ENCODE data around the gene OSBPL8.

GRCh38 chr12:76413121-76413520 is 146.4 kb downstream of the OSBPL8 start:
- TF ChIP-seq, protein P1, sequence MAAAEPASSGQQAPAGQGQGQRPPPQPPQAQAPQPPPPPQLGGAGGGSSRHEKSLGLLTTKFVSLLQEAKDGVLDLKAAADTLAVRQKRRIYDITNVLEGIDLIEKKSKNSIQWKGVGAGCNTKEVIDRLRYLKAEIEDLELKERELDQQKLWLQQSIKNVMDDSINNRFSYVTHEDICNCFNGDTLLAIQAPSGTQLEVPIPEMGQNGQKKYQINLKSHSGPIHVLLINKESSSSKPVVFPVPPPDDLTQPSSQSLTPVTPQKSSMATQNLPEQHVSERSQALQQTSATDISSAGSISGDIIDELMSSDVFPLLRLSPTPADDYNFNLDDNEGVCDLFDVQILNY (CRISPR knock-in tag; IDR thresholded peaks at IDR 0.05): no peak
- TF ChIP-seq RFX5 (IDR thresholded peaks at IDR 0.05; ENCODE audit: low read depth, low read length): no peak
- TF ChIP-seq FOXK1 (CRISPR knock-in tag; IDR thresholded peaks at IDR 0.05; ENCODE audit: borderline replicate concordance): no peak
- TF ChIP-seq POLR2A (conservative IDR thresholded peaks at IDR 0.05): no peak
- no peak for TF ChIP-seq ESRRB (CRISPR knock-in tag; IDR thresholded peaks at IDR 0.05; ENCODE audit: borderline replicate concordance)
- no peak for TF ChIP-seq STAT5B (CRISPR knock-in tag; IDR thresholded peaks at IDR 0.05)
